ENCODE results near the gene CABLES1.
"Not testable (repeated sequence)": the region's sequence is repeated elsewhere in the genome, so short reads cannot be mapped to it uniquely, and the experiment has no call there.

CABLES1 gene

DNA sequence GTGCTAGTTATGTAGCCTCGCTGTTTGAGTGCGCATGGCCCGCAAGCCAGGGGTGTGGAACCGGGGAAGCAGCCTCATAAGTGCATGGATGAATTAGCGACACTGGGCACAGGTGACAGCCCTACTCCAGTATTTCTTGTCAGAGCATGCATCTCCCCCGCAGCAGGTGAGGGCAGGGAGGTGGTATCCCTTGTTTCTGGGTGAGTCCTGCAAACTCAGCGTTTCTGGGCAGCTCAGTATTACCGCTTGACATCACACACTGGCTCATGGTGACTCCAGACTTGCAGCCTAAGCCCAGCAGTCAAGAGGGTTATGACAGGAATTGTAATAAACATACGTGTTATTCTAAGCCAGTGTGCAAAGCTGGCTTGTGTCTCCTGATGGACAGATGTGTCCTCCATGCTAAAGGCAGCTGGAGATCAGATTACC is 2.5 kb downstream of the CABLES1 start:
- Histone ChIP-seq H3K27ac (peak overlapping the region in 9 of 21 experiments; percentile 20 to 91 (median 70)), H3K4me3 (peak overlapping the region in 3 of 7 experiments; percentile 54 to 69 (median 59))

GRCh38 chr18:23138471-23138870 is 3.2 kb downstream of the CABLES1 start:
- Histone ChIP-seq H3K4me3 (peak overlapping the region in 1 of 7 experiments; percentile 54), H3K27ac (peak overlapping the region in 2 of 21 experiments; percentile 86 to 88)

GRCh38 chr18:23141104-23141999 is 6.1 kb downstream of the CABLES1 start:
- H3K27ac ChIP-seq, result peak overlapping the region in 7 of 21 experiments; percentile 4 to 74 (median 44)

DNA sequence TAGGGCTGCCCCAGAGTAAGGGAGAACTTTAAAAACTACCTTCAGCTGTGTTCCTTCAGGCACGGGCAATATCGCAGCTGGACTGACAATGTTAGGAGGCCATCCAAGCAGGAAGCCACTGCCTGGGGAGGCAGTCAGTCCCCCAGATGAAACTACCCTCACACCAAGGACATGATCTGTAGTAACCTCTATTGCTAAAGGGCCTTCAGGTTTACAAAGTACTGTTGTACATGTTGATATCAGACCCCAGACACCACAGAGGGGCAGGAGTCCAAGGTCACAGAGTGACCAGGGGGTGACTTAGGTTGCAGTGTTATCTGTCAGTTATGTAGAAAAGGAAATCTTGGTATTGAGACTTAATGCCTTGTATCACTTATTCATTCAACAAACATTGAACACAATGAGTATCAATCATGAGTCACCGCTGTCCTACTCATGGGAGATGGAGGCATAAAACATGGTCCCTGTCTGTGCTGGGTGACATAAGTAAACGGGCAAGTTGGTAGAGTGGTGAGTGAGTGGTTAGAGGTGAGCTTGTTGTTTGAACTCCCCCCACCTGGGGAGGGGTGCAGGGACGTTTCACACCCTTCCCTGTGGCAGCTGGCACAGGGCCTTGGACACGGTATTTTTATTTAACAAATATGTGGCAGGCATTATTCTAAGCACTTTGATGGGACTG is 7.1 kb downstream of the CABLES1 start:
- peak overlapping the region in 8 of 21 experiments; percentile 14 to 78 (median 72) for H3K27ac ChIP-seq
- H3K4me3 ChIP-seq, result no peak overlapping the region

More at GRCh38 chr18:23141104-23141999, 6.1 kb downstream of the CABLES1 start:
- no peak overlapping the region for H3K4me3 ChIP-seq

- no peak overlapping the region for H3K4me3 ChIP-seq
- peak overlapping the region in 14 of 21 experiments; percentile 25 to 78 (median 68) for H3K27ac ChIP-seq
Observed at GRCh38 chr18:23143016-23143814, 7.9 kb downstream of the CABLES1 start.

- peak overlapping the region in 15 of 21 experiments; percentile 1 to 78 (median 64) for H3K27ac ChIP-seq
- no peak overlapping the region for H3K4me3 ChIP-seq
Observed at GRCh38 chr18:23143815-23144261, 8.6 kb downstream of the CABLES1 start.

- peak overlapping the region in 7 of 21 experiments; percentile 35 to 78 (median 74) for H3K27ac ChIP-seq
- H3K4me3 ChIP-seq, result no peak overlapping the region
Observed at GRCh38 chr18:23144640-23145039, 9.4 kb downstream of the CABLES1 start.

- Histone ChIP-seq H3K4me3 (no peak overlapping the region), H3K27ac (peak overlapping the region in 1 of 21 experiments; percentile 74)
Observed at GRCh38 chr18:23145621-23146020, 10.3 kb downstream of the CABLES1 start.

- Histone ChIP-seq H3K27ac (peak overlapping the region in 6 of 21 experiments; percentile 7 to 71 (median 29)), H3K4me3 (no peak overlapping the region)
Observed at GRCh38 chr18:23146861-23147469, 11.7 kb downstream of the CABLES1 start.

- H3K4me3 ChIP-seq, result no peak overlapping the region
- peak overlapping the region in 1 of 21 experiments; percentile 65 for H3K27ac ChIP-seq
Observed at GRCh38 chr18:23148382-23148781, 13.1 kb downstream of the CABLES1 start.

DNA sequence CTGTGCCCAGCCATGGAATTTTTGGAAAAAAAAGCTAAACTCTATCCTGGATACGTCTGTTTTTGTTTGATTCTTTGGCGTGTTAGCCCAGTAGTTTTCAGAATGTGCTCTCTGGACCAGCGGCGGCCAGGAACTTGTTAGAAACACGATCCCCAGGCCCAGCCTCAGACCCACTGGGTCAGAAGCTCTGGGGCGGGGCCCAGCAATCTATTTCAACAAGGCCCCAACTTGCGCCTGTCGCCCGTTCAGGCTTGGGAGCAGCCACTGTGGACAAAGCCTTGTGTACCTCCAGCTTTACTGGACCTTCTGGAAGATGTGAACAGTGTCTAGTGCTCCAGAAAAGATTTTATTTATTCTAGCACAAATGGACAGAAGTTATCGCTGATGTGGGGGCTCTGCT is 14.3 kb downstream of the CABLES1 start:
- Histone ChIP-seq H3K27ac (peak overlapping the region in 1 of 21 experiments; percentile 8), H3K4me3 (no peak overlapping the region)

GRCh38 chr18:23151414-23152099 is 16.3 kb downstream of the CABLES1 start:
- H3K4me3 ChIP-seq, result no peak overlapping the region
- no peak overlapping the region for H3K27ac ChIP-seq

- H3K4me3 ChIP-seq, result no peak overlapping the region
- peak overlapping the region in 1 of 21 experiments; percentile 79 for H3K27ac ChIP-seq
Observed at GRCh38 chr18:23154030-23154429, 18.7 kb downstream of the CABLES1 start.

DNA sequence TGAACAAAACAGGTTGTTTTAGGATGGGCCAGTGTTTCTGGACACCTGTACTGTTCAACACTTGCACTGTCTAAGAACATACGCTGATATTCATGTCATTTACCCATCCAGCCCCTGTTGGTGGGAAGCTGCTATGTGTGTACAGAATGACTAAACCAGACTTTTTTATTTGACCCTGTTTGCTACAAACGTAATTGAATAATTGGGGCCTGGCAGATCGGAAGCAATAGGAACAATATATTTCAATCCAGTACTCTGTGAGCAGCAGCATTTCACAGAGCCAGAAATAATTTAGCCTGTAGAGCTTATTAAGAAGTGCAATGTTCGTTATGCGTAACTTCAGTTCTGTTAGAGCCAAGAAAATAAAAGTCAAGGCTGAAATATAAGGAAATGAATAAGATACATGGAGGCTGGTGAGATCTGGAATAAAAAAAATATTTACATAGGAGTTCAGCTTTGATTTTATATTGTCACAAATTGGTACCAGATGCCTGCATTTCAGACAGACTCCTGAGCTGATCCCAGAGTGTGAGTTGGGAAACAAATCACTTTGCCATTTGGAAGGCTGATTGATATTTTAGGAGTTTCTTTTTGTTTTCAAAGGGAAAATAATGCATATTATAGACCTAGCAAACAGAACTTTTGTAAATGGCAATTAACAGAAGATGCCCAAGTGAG is 19.7 kb downstream of the CABLES1 start:
- Histone ChIP-seq H3K27ac (peak overlapping the region in 7 of 21 experiments; percentile 7 to 79 (median 58)), H3K4me3 (no peak overlapping the region)

GRCh38 chr18:23155537-23155936 is 20.3 kb downstream of the CABLES1 start:
- Histone ChIP-seq H3K4me3 (no peak overlapping the region), H3K27ac (peak overlapping the region in 6 of 21 experiments; percentile 10 to 79 (median 44))

- H3K27ac ChIP-seq, result peak overlapping the region in 6 of 21 experiments; percentile 3 to 79 (median 36)
- no peak overlapping the region for H3K4me3 ChIP-seq
Observed at GRCh38 chr18:23156134-23156533, 20.8 kb downstream of the CABLES1 start.

DNA sequence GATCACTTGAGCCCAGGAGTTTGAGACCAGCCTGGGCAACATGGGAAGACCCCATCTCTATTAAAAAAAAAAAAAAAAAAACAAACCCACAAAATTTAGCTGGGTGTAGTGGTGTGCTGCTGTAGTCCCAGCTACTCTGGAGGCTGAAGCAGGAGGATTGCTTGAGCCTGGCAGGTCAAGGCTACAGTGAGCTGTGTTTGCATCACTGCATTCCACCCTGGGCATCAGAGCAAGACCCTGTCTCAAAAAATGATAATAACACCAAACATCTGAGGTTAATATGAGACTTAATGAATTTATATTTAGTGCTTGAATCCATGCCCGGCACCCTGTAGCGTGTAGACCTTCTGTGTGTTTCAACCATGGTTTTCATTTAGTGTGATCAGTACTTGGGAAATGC is 22.8 kb downstream of the CABLES1 start:
- peak overlapping the region in 1 of 21 experiments; percentile 71 for H3K27ac ChIP-seq
- H3K4me3 ChIP-seq, result no peak overlapping the region

DNA sequence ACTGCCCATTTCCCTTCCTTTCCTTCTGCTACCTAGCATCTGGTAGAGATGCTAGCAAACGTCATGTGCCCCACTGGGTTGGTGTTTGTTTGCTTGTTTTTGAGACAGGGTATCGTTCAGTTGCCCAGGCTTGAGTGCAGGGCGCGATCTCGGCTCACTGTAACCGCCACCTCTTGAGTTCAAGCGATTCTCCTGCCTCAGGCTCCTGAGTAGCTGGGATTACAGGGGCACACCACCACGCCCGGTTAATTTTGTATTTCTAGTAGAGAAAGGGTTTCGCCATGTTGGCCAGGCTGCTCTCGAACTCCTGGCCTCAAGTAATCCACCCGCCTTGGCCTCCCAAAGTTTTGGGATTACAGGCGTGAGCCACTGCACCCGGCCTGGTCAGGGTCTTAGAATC is 23.6 kb downstream of the CABLES1 start:
- H3K4me3 ChIP-seq, result not testable (repeated sequence)
- H3K27ac ChIP-seq, result peak overlapping the region in 7 of 21 experiments; percentile 11 to 71 (median 47)
